GM12878 (cell line): ENCODE data around the gene ARPC1A. TPM values are rescaled to one million over a fixed set of nuclear protein-coding genes. Genes with fewer than 3 reads are reported as not detected.

ENCODE experiments used
- ATAC-seq: fragments of 200-7000 bp; cut with Tn5 transposase; 3 replicates; pipeline ENCODE4 v1.9.1; 2020; ENCODE audit warnings: mild to moderate bottlenecking, moderate library complexity
- BruUV-seq: library from RNA; stranded (reverse); fragments of 400-500 nt; replicated peaks from 2 replicates; lab custom pipeline; 2021; lab: Mats Ljungman, UMichigan
- CTCF ChIA-PET: fragments of 300-600 bp; sonication (Branson Sonifier 250); formaldehyde crosslinking; extraction: SDS; loops from one replicate; lab custom pipeline; 2021; ENCODE audit warnings: inconsistent platforms; lab: Yijun Ruan, JAX
- POLR2A ChIA-PET: fragments of 350-600 bp; formaldehyde crosslinking; extraction: SDS; loops from one replicate; lab custom pipeline; 2021; ENCODE audit warnings: inconsistent platforms; lab: Charles Lee
- RAD21 ChIA-PET: fragments of 300-600 bp; sonication (Branson Sonifier 250); formaldehyde crosslinking; loops from one replicate; lab custom pipeline; 2023; ENCODE audit warnings: antibody characterized with exemption; ENCODE audit not compliant: unreplicated experiment; lab: Charles Lee
- SMC1A ChIA-PET: fragments of 300-600 bp; sonication (Branson Sonifier 250); formaldehyde crosslinking; loops from one replicate; lab custom pipeline; 2023; ENCODE audit not compliant: unreplicated experiment, uncharacterized antibody; lab: Charles Lee
- DNase-seq: peaks from one replicate; pipeline ENCODE4 v3.0.0-alpha.2; 2011; ENCODE audit warnings: low read depth, low spot score
- FAIRE-seq: peaks from 3 replicates; lab custom pipeline; 2011; peaks lifted over from hg19 to GRCh38; lab: Jason Lieb, UNC
- H2AFZ ChIP-seq: 2 replicates; pipeline ENCODE4 v1.6.0; 2011; ENCODE audit warnings: low read depth, low read length, control low read depth; ENCODE audit not compliant: control insufficient read depth
- H3K27ac ChIP-seq: 2 replicates; pipeline ENCODE4 v1.5.1; 2011; ENCODE audit warnings: control low read depth; ENCODE audit not compliant: control insufficient read depth, insufficient read depth
- H3K27me3 ChIP-seq, 2 experiments: replicated peaks in 1 of 2; 2 replicates each; pipeline versions ENCODE4 v1.6.0 to v1.6.1; 2011; ENCODE audit warnings: low read length in 1 of 2; ENCODE audit not compliant: control insufficient read depth in 2 of 2, insufficient read depth in 2 of 2
- H3K36me3 ChIP-seq, 2 experiments: 2 replicates each; pipeline ENCODE4 v1.5.1; 2011; ENCODE audit warnings: low read length in 1 of 2; ENCODE audit not compliant: control insufficient read depth in 2 of 2, insufficient read depth in 2 of 2
- H3K4me1 ChIP-seq: 2 replicates; pipeline ENCODE4 v1.6.1; 2011; ENCODE audit warnings: mild to moderate bottlenecking, low read length, moderate library complexity, mixed read lengths; ENCODE audit not compliant: control insufficient read depth, insufficient read depth
- H3K4me2 ChIP-seq: 2 replicates; pipeline ENCODE4 v1.6.0; 2011; ENCODE audit warnings: control low read depth; ENCODE audit not compliant: control insufficient read depth, insufficient read depth
- H3K4me3 ChIP-seq: fragments of 200-600 bp; sonication (generic); 2 replicates; pipeline ENCODE4 v1.5.1; 2016
- H3K79me2 ChIP-seq: 2 replicates; pipeline ENCODE4 v1.6.0; 2011; ENCODE audit warnings: low read length; ENCODE audit not compliant: control insufficient read depth, insufficient read depth
- H3K9ac ChIP-seq: 2 replicates; pipeline ENCODE4 v1.8.0; 2011; ENCODE audit warnings: low read length, control low read depth, mixed read lengths; ENCODE audit not compliant: control insufficient read depth, insufficient read depth
- H3K9me3 ChIP-seq: replicated peaks from 3 replicates; pipeline ENCODE4 v1.5.1; 2011; ENCODE audit warnings: mild to moderate bottlenecking, low read length; ENCODE audit not compliant: control insufficient read depth, insufficient read depth
- H4K20me1 ChIP-seq: 2 replicates; pipeline ENCODE4 v1.6.0; 2011; ENCODE audit not compliant: control insufficient read depth, insufficient read depth
- BACH1 ChIP-seq: fragments of 450-650 bp; IDR thresholded peaks from 2 replicates; pipeline ENCODE4 v1.6.1; 2017; ENCODE audit warnings: mild to moderate bottlenecking, borderline replicate concordance
- CEBPB ChIP-seq, 2 experiments: fragments of 150-350 bp in 1 of 2; IDR thresholded peaks; 2 replicates each; pipeline ENCODE4 v1.6.1; 2012 to 2014; ENCODE audit warnings: low read depth in 2 of 2, low read length in 2 of 2, borderline replicate concordance in 1 of 2, inconsistent platforms in 1 of 2
- EED ChIP-seq: sonication (generic); IDR thresholded peaks from 2 replicates; pipeline ENCODE4 v1.6.1; 2016; ENCODE audit warnings: antibody characterized with exemption, low read depth
- IKZF2 ChIP-seq, 2 experiments: fragments of 450-650 bp; IDR thresholded peaks; 2 replicates each; pipeline ENCODE4 v1.6.1; 2017; ENCODE audit warnings: mild to moderate bottlenecking in 2 of 2, moderate library complexity in 2 of 2
- NFXL1 ChIP-seq: fragments of 450-650 bp; IDR thresholded peaks from 2 replicates; pipeline ENCODE4 v1.6.1; 2017; ENCODE audit warnings: antibody characterized with exemption, mild to moderate bottlenecking, borderline replicate concordance
- NR2C1 ChIP-seq: fragments of 450-650 bp; IDR thresholded peaks from 2 replicates; pipeline ENCODE4 v1.6.1; 2017; ENCODE audit warnings: antibody characterized with exemption, mild to moderate bottlenecking, moderate library complexity
- RB1 ChIP-seq: fragments of 450-650 bp; formaldehyde crosslinking; IDR thresholded peaks from 2 replicates; pipeline ENCODE4 v1.6.1; 2017; ENCODE audit warnings: mild to moderate bottlenecking, borderline replicate concordance
- RFX5 ChIP-seq: IDR thresholded peaks from 2 replicates; pipeline ENCODE4 v1.6.1; 2011; ENCODE audit warnings: low read depth, low read length, improper control_type of control experiment
- SPI1 ChIP-seq: IDR thresholded peaks from 2 replicates; pipeline ENCODE4 v1.6.1; 2011; ENCODE audit warnings: low read depth, mild to moderate bottlenecking, low read length, moderate library complexity, borderline replicate concordance; ENCODE audit not compliant: insufficient read depth
- USF2 ChIP-seq: IDR thresholded peaks from 2 replicates; pipeline ENCODE4 v1.6.1; 2011; ENCODE audit warnings: low read depth, low read length, improper control_type of control experiment, borderline replicate concordance
- ZBTB11 ChIP-seq: fragments of 450-650 bp; formaldehyde crosslinking; IDR thresholded peaks from 2 replicates; pipeline ENCODE4 v1.5.0; 2022; ENCODE audit warnings: mild to moderate bottlenecking, missing genetic modification characterization
- WGBS: methylation state at CpG from one replicate; pipeline ENCODE4 v1.1.6; 2016; ENCODE audit warnings: low lambda C conversion rate; ENCODE audit not compliant: insufficient replicate concordance, insufficient coverage; ENCODE audit errors: missing lambda C conversion rate; 5-methylcytosine and 5-hydroxymethylcytosine counted together
- in situ Hi-C: fragments of 300-500 bp; cut with MboI; formaldehyde crosslinking; loops from 9 replicates; pipeline ENCODE4 v1.14.3; 2018; ENCODE audit warnings: mixed read lengths
- intact Hi-C: fragments of 100-400 bp; cut with micrococcal nuclease; formaldehyde crosslinking; loops from one replicate; pipeline ENCODE4 v1.14.2; 2022; ENCODE audit not compliant: unreplicated experiment
- polyA plus RNA-seq, 11 experiments: library from polyadenylated mRNA; depleted of rRNA in 4 of 11; unstranded in 6 of 11; stranded (reverse) in 5 of 11; fragments of >200 nt; fragmentation: Nextera tagmentation in 4 of 11; fragmentation: Illumina TruSeq in 1 of 11; extraction: Ambion mirVana in 4 of 11; extraction: Trizol in 1 of 11; gene quantifications; 1 replicate in 1 of 11; 2 replicates in 10 of 11; pipeline versions ENCODE4 v1.2.1 to v1.2.3, GENCODE V29; 2011 to 2016; ENCODE audit warnings: inconsistent platforms in 2 of 11, missing spikeins in 2 of 11, low read depth in 1 of 11
- total RNA-seq, 4 experiments: library from RNA; depleted of rRNA in 3 of 4; stranded (reverse); fragments of >200 nt in 3 of 4; fragmentation: Illumina TruSeq in 1 of 4; extraction: Trizol in 1 of 4; gene quantifications; 2 replicates each; pipeline versions ENCODE4 v1.2.1 to v1.2.3, GENCODE V29; 2013 to 2021
- TF ChIP-seq, protein P1 (sequence below), 3 experiments: IDR thresholded peaks in 2 of 3; conservative IDR thresholded peaks in 1 of 3; 2 replicates each; pipeline ENCODE4 v1.5.1; 2011; ENCODE audit warnings: low read depth in 3 of 3, low read length in 3 of 3, mild to moderate bottlenecking in 3 of 3, control low read depth in 2 of 3, moderate library complexity in 2 of 3, inconsistent platforms in 1 of 3, mixed read lengths in 1 of 3; ENCODE audit not compliant: control insufficient read depth in 2 of 3, insufficient read depth in 1 of 3; ENCODE audit errors: extremely low read depth in 1 of 3

ARPC1A gene
- total and polyA plus RNA-seq, 10 of the 15 experiments (the other 5 are each of a cell fraction or from before 2014, with no cell fraction given), result 42.3 to 152 (median 72.1) TPM

- 3% methylated on average over 7 of the region's 7 CpGs for WGBS
- peaks cover 45% of the 10 kb centered on the region for H3K4me1 ChIP-seq
- ATAC-seq, result peak; percentile 36
- TF ChIP-seq CEBPB (IDR thresholded peaks at IDR 0.05; ENCODE audit: borderline replicate concordance in 1 of 2, low read depth in 2 of 2, low read length in 2 of 2), result 0 out of 4 replicates have a peak, but pooled peaks of 1 of the 2 experiments have one; percentile 15
- TF ChIP-seq EED, result peak; percentile 69
- no peak for TF ChIP-seq NFXL1
- TF ChIP-seq ZBTB11, result no peak
- TF ChIP-seq NR2C1, result no peak
- TF ChIP-seq BACH1, result no peak
- TF ChIP-seq USF2, result no peak
- 0 out of 2 replicates have a peak, but pooled peaks have one; percentile 5 for TF ChIP-seq SPI1
- TF ChIP-seq IKZF2 (IDR thresholded peaks at IDR 0.05), result peak; percentile 67 to 75
- no peak for TF ChIP-seq RB1
- peak; percentile 68; the same call in 1 of the 2 replicates for TF ChIP-seq RFX5
- TF ChIP-seq, protein P1, sequence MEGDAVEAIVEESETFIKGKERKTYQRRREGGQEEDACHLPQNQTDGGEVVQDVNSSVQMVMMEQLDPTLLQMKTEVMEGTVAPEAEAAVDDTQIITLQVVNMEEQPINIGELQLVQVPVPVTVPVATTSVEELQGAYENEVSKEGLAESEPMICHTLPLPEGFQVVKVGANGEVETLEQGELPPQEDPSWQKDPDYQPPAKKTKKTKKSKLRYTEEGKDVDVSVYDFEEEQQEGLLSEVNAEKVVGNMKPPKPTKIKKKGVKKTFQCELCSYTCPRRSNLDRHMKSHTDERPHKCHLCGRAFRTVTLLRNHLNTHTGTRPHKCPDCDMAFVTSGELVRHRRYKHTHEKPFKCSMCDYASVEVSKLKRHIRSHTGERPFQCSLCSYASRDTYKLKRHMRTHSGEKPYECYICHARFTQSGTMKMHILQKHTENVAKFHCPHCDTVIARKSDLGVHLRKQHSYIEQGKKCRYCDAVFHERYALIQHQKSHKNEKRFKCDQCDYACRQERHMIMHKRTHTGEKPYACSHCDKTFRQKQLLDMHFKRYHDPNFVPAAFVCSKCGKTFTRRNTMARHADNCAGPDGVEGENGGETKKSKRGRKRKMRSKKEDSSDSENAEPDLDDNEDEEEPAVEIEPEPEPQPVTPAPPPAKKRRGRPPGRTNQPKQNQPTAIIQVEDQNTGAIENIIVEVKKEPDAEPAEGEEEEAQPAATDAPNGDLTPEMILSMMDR (IDR thresholded peaks at IDR 0.05 in 2 of 3, conservative IDR thresholded peaks at IDR 0.05 in 1 of 3; ENCODE audit: control insufficient read depth in 2 of 3, extremely low read depth in 1 of 3, insufficient read depth in 1 of 3, low read depth in 3 of 3, low read length in 3 of 3), result no peak
These were observed 53.4 kb downstream of the ARPC1A start for GRCh38 chr7:99379043-99379577.

More at GRCh38 chr7:99379043-99379577, 53.4 kb downstream of the ARPC1A start:
- ChIA-PET CTCF (interaction anchor here (1.0 to 1.1 kb wide), 2 partner anchors 14 to 30 kb away, joined by 4 read pairs; partner anchors contain the start of genes BUD31 and PDAP1), RAD21 (interaction anchor here (0.6 to 2.3 kb wide), 3 partner anchors 28 to 111 kb away, joined by 5 to 15 read pairs (median 7); partner anchors contain the start of genes BUD31 and PDAP1), SMC1A (interaction anchor here (0.8 to 2.7 kb wide), 2 partner anchors 29 to 94 kb away, joined by 3 to 20 read pairs; partner anchors contain the start of genes BUD31 and PDAP1), POLR2A (interaction anchor here (0.5 to 2.8 kb wide), 5 partner anchors 15 to 814 kb away, joined by 3 to 51 read pairs (median 4); partner anchors contain the start of genes BUD31 and PDAP1)
- Histone ChIP-seq H3K9ac (peak overlapping the region; percentile 95), H3K36me3 (peaks cover 1 to 10% of the 10 kb centered on the region in 2 experiments), H4K20me1 (no peaks in the 10 kb centered on the region; the same call in 1 of the 2 replicates), H3K4me3 (peak overlapping the region; percentile 64), H3K27ac (peak overlapping the region; percentile 100), H3K27me3 (no peaks in the 10 kb centered on the region), H2AFZ (no peak overlapping the region), H3K4me2 (peak overlapping the region; percentile 96), H3K9me3 (no peaks in the 10 kb centered on the region), H3K79me2 (peaks cover 79% of the 10 kb centered on the region)
- BruUV-seq, result no TSS peak
- FAIRE-seq, result peak; percentile 73
- in situ Hi-C loops (no loop called here), intact Hi-C loops (no loop called here)
- DNase-seq, result peak; percentile 68
